Stimulated activated CD4-positive, alpha-beta T cell treated with anti-CD3 and anti-CD28 coated beads, Interleukin-15, amount 100 ng/mL, for 48 hours (primary cell): Measurements from ENCODE around the gene IRGC.

Source experiments
- DNase-seq, 2 donors: peaks; one replicate each; pipeline ENCODE4 v3.0.0-alpha.2; 2020; ENCODE audit warnings: low read depth in 2 of 2

The IRGC gene

GRCh38 chr19:43724896-43725295 is 9.0 kb downstream of the IRGC start:
- no peak for DNase-seq

GRCh38 chr19:43725468-43725867 is 9.6 kb downstream of the IRGC start:
- no peak for DNase-seq

- DNase-seq = no peak
Observed at GRCh38 chr19:43726736-43727592, 11.1 kb downstream of the IRGC start.

GRCh38 chr19:43727593-43727853 is 11.6 kb downstream of the IRGC start:
- no peak for DNase-seq

- DNase-seq = no peak
Observed at GRCh38 chr19:43729919-43730318, 14.0 kb downstream of the IRGC start.

GRCh38 chr19:43731346-43731745 is 15.5 kb downstream of the IRGC start:
- DNase-seq = no peak

- no peak for DNase-seq
Observed at GRCh38 chr19:43731846-43732245, 16.0 kb downstream of the IRGC start.

- no peak for DNase-seq
Observed at GRCh38 chr19:43735013-43735412, 19.1 kb downstream of the IRGC start.

- DNase-seq = no peak
Observed at GRCh38 chr19:43735957-43736356, 20.1 kb downstream of the IRGC start.

GRCh38 chr19:43738780-43739211 is 22.9 kb downstream of the IRGC start:
- no peak for DNase-seq

GRCh38 chr19:43739439-43740235 is 23.8 kb downstream of the IRGC start:
- no peak for DNase-seq

- DNase-seq = no peak
Observed at GRCh38 chr19:43741075-43741825, 25.4 kb downstream of the IRGC start.

GRCh38 chr19:43743059-43743458 is 27.2 kb downstream of the IRGC start:
- no peak for DNase-seq

GRCh38 chr19:43747557-43748204 is 31.8 kb downstream of the IRGC start:
- no peak for DNase-seq

GRCh38 chr19:43748205-43748594 is 32.3 kb downstream of the IRGC start:
- DNase-seq = no peak

- no peak for DNase-seq
Observed at GRCh38 chr19:43748685-43749084, 32.8 kb downstream of the IRGC start.

- DNase-seq = no peak
Observed at GRCh38 chr19:43749152-43749551, 33.3 kb downstream of the IRGC start.

GRCh38 chr19:43749898-43750297 is 34.0 kb downstream of the IRGC start:
- no peak for DNase-seq

- DNase-seq = no peak
Observed at GRCh38 chr19:43751466-43752220, 35.8 kb downstream of the IRGC start.

- no peak for DNase-seq
Observed at GRCh38 chr19:43752287-43752875, 36.5 kb downstream of the IRGC start.

GRCh38 chr19:43754253-43754502 is 38.3 kb downstream of the IRGC start:
- no peak for DNase-seq
